Ammon's horn (tissue), 1 donor: ENCODE data around the gene CDH4.

Experiments
- DNase-seq: peaks from one replicate; pipeline ENCODE4 v3.0.0-alpha.2; 2016; ENCODE audit warnings: low spot score

The CDH4 gene

GRCh38 chr20:61494763-61495575 lies 242.9 kb downstream of the CDH4 start:
- no peak for DNase-seq

- DNase-seq = no peak
Measured at GRCh38 chr20:61497029-61497627, 245.1 kb downstream of the CDH4 start.

GRCh38 chr20:61499859-61500554 lies 247.9 kb downstream of the CDH4 start:
- DNase-seq = peak; percentile 25

GRCh38 chr20:61500791-61501321 lies 248.8 kb downstream of the CDH4 start:
- DNase-seq = no peak

GRCh38 chr20:61502433-61502832 lies 250.4 kb downstream of the CDH4 start:
- no peak for DNase-seq

- no peak for DNase-seq
Measured at GRCh38 chr20:61503106-61503505, 251.0 kb downstream of the CDH4 start.

- no peak for DNase-seq
Measured at GRCh38 chr20:61505508-61505907, 253.4 kb downstream of the CDH4 start.

- no peak for DNase-seq
Measured at GRCh38 chr20:61507778-61508177, 255.7 kb downstream of the CDH4 start.

GRCh38 chr20:61508301-61509096 lies 256.4 kb downstream of the CDH4 start:
- no peak for DNase-seq

GRCh38 chr20:61510778-61511330 lies 258.8 kb downstream of the CDH4 start:
- DNase-seq = no peak

GRCh38 chr20:61512475-61512874 lies 260.4 kb downstream of the CDH4 start:
- DNase-seq = no peak

- no peak for DNase-seq
Measured at GRCh38 chr20:61513124-61514017, 261.3 kb downstream of the CDH4 start.

GRCh38 chr20:61514018-61514365 lies 261.9 kb downstream of the CDH4 start:
- DNase-seq = no peak

- no peak for DNase-seq
Measured at GRCh38 chr20:61514396-61514795, 262.3 kb downstream of the CDH4 start.

GRCh38 chr20:61514805-61515505 lies 262.9 kb downstream of the CDH4 start:
- no peak for DNase-seq

- no peak for DNase-seq
Measured at GRCh38 chr20:61515922-61516321, 263.9 kb downstream of the CDH4 start.

GRCh38 chr20:61516346-61517208 lies 264.5 kb downstream of the CDH4 start:
- no peak for DNase-seq

GRCh38 chr20:61517419-61517818 lies 265.4 kb downstream of the CDH4 start:
- DNase-seq = no peak

- DNase-seq = no peak
Measured at GRCh38 chr20:61518424-61518951, 266.4 kb downstream of the CDH4 start.
